Mesendoderm (in vitro differentiated cells): ENCODE results near the gene DECR2.

Experiments used
- DNase-seq: peaks from one replicate; pipeline ENCODE4 v3.0.0; 2013
- H2AK5ac ChIP-seq: 2 replicates; pipeline ENCODE4 v1.6.1; 2013; ENCODE audit warnings: low read length, inconsistent platforms
- H2BK120ac ChIP-seq: 2 replicates; pipeline ENCODE4 v1.6.1; 2013; ENCODE audit warnings: low read depth, mild to moderate bottlenecking, low read length, moderate library complexity, mixed read lengths
- H2BK15ac ChIP-seq: replicated peaks from 2 replicates; pipeline ENCODE4 v1.6.1; 2013; ENCODE audit warnings: low read depth, mild to moderate bottlenecking, moderate library complexity
- H2BK5ac ChIP-seq: 2 replicates; pipeline ENCODE4 v1.6.1; 2013; ENCODE audit warnings: low read length, inconsistent platforms
- H3K18ac ChIP-seq: 2 replicates; pipeline ENCODE4 v1.6.1; 2013; ENCODE audit warnings: mild to moderate bottlenecking, low read length, mixed read lengths
- H3K23ac ChIP-seq: one replicate; pipeline ENCODE4 v1.6.1; 2013; ENCODE audit warnings: low read length
- H3K27ac ChIP-seq: 2 replicates; pipeline ENCODE4 v1.5.1; 2013; ENCODE audit warnings: low read depth, mild to moderate bottlenecking, inconsistent platforms, low read length, moderate library complexity
- H3K27me3 ChIP-seq: 2 replicates; pipeline ENCODE4 v1.6.1; 2013; ENCODE audit warnings: low read length, control low read depth, mild to moderate bottlenecking, inconsistent platforms; ENCODE audit not compliant: insufficient read depth, poor library complexity
- H3K36me3 ChIP-seq: 2 replicates; pipeline ENCODE4 v1.6.1; 2013; ENCODE audit warnings: low read length, inconsistent platforms; ENCODE audit not compliant: control insufficient read depth, insufficient read depth
- H3K4ac ChIP-seq: one replicate; pipeline ENCODE4 v1.6.1; 2013; ENCODE audit warnings: low read depth, mild to moderate bottlenecking, low read length, moderate library complexity
- H3K4me1 ChIP-seq: 2 replicates; pipeline ENCODE4 v1.6.1; 2013; ENCODE audit warnings: low read depth, low read length, inconsistent platforms; ENCODE audit not compliant: control insufficient read depth
- H3K4me2 ChIP-seq: 2 replicates; pipeline ENCODE4 v1.6.1; 2013; ENCODE audit warnings: low read length
- H3K4me3 ChIP-seq: 2 replicates; pipeline ENCODE4 v1.5.1; 2013; ENCODE audit warnings: mild to moderate bottlenecking, low read length
- H3K56ac ChIP-seq: one replicate; pipeline ENCODE4 v1.6.1; 2013; ENCODE audit warnings: low read length
- H3K79me1 ChIP-seq: 2 replicates; pipeline ENCODE4 v1.6.1; 2013; ENCODE audit warnings: low read length, inconsistent platforms
- H3K79me2 ChIP-seq: 2 replicates; pipeline ENCODE4 v1.6.1; 2013; ENCODE audit warnings: mild to moderate bottlenecking, low read length; ENCODE audit not compliant: control insufficient read depth, insufficient read depth
- H3K9ac ChIP-seq: 2 replicates; pipeline ENCODE4 v1.6.1; 2013; ENCODE audit warnings: low read length, inconsistent platforms
- H4K5ac ChIP-seq: one replicate; pipeline ENCODE4 v1.6.1; 2013; ENCODE audit warnings: low read length
- H4K8ac ChIP-seq: one replicate; pipeline ENCODE4 v1.6.1; 2013; ENCODE audit warnings: low read depth, mild to moderate bottlenecking, control low read depth, low read length, moderate library complexity
- WGBS: extraction: QIAGEN DNeasy Blood & Tissue Kit; methylation state at CpG from one replicate; pipeline ENCODE4 v1.1.7; 2013; ENCODE audit warnings: low lambda C conversion rate, missing lambda C conversion rate; ENCODE audit not compliant: insufficient coverage; ENCODE audit errors: extremely low coverage; 5-methylcytosine and 5-hydroxymethylcytosine counted together

The DECR2 gene

DNA sequence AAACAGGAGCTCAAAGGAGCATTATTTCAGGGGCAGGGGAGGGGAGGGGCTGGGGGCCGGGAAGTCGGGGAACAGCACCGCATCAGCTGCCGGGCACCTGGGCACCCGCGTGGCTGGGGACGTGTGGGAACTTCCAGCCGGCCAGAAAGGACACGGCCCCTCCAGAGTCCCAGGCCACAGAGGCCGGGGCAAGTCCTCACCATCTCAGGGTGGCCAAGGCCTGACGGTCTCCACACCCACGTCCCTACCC is 21.0 kb upstream of the DECR2 start:
- DNase-seq: no peak
- Histone ChIP-seq H3K27me3 (no peaks in the 10 kb centered on the region), H3K79me1 (peaks cover 12% of the 10 kb centered on the region), H3K4me3 (peak overlapping the region; percentile 82), H2BK15ac (no peak overlapping the region), H3K27ac (peak overlapping the region; percentile 70), H3K9ac (peak overlapping the region; percentile 97), H2AK5ac (no peak overlapping the region), H3K56ac (peak overlapping the region; percentile 95), H3K4me2 (peak overlapping the region; percentile 93), H2BK120ac (no peak overlapping the region), H4K5ac (no peak overlapping the region), H3K36me3 (peaks cover 7% of the 10 kb centered on the region), H2BK5ac (peak overlapping the region; percentile 84), H3K4ac (peak overlapping the region; percentile 5), H3K4me1 (peaks cover 4% of the 10 kb centered on the region), H3K18ac (no peak overlapping the region), H3K79me2 (peaks cover 25% of the 10 kb centered on the region), H3K23ac (peak overlapping the region; percentile 100), H4K8ac (no peak overlapping the region)
- no CpG with 5 or more reads among the region's 12 CpGs for WGBS

DNA sequence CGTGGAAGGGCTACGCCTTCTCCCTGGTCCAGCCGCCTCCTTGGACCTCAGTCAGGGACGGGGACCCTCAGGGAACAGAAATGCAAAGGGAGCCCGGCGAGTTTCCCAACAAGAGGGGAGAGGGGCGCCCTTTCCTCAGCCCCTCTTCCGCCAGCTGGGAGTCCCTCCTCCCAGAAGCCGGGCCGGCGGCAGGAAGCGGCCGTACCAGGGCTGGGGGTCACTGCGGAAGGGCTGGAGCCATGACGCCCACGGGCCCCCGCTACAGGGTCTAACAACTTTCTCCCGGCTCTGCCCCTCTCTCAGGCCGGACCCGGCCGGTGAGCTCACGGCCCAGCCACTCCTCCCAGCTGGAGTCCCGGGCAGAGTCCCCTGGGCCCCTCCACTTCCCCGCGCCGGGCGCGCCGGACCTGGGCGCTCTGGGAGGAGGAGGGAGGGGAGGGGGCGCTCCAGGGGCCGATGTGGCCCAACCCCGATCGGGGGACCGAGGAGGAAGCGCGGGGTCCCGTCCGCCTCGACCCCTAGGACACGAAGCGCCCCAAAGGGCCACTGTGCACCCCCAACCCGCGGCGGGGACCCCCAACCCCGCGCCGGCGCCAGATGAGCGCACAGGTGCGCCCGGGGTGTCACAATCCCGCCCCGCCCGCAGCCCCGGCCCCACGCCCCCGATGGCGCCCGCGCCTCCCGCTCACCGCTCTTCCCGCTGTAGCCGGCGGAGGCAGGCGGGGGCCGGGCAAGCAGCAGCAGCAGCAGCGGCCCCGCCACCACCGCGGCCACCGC is 20.5 kb upstream of the DECR2 start:
- Histone ChIP-seq H3K27me3 (no peaks in the 10 kb centered on the region), H4K5ac (no peak overlapping the region), H2BK5ac (peak overlapping the region; percentile 84), H3K79me1 (peaks cover 12% of the 10 kb centered on the region), H3K27ac (peak overlapping the region; percentile 70), H3K4me2 (peak overlapping the region; percentile 93), H3K4me3 (peak overlapping the region; percentile 82), H3K18ac (peak overlapping the region; percentile 89), H3K9ac (peak overlapping the region; percentile 97), H4K8ac (peak overlapping the region; percentile 77), H2BK120ac (peak overlapping the region; percentile 46), H2BK15ac (peak overlapping the region; percentile 10), H3K79me2 (peaks cover 25% of the 10 kb centered on the region), H2AK5ac (no peak overlapping the region), H3K56ac (peak overlapping the region; percentile 95), H3K36me3 (peaks cover 3% of the 10 kb centered on the region), H3K4me1 (peaks cover 4% of the 10 kb centered on the region), H3K4ac (peak overlapping the region; percentile 97), H3K23ac (peak overlapping the region; percentile 100)
- no CpG with 5 or more reads among the region's 73 CpGs for WGBS
- DNase-seq: no peak

DNA sequence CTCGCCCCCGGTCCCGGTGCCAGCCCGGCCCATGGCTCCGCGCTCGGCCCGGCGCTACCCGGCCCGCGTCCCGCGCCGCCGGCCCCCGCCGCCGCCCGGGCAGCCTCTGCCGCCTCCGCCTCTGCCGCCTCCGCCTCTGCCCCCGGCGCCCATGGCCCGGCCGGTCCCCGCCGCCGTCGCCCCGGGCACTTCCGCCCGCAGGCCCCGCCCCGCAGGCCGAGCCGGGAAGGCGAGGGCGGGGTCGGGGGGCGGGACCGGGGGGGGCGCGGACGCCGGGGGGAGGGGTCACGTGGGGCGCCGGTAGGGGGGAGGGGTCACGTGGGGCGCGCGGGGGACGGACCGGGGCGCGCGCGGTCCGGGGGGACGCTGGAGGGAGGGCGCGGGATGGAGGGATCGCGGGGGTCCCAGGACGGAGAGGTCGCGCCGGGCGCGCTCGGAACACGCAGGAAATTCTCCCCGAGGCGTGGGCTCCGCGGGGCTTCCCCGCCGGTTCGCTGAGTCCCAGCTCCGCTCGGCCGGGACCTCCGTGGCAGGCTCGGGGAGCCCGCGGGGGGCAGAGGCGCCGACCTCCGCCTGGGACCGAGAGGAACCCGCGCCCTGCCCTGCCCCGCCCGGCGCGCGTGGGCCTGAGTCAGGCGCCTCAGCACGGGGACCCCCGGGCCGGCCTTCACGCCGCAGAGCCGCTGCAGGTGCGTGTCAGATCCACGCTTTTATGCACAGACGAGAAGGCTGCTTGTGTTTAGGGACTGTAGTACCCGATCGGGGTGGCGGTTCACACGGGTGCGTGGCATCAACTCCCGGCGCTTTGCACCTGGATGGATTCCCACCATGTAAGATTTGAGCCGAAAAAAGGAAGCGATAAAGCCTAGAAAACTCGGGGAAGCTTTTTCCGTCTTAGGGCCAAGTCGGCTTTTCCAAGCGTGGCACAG is 19.6 kb upstream of the DECR2 start, which contains the start of gene PGAP6:
TSS of gene PGAP6 (minus strand) at position 190 of the 929 bp plus-strand sequence. CDS start at position 33, 157 bp downstream.
- no CpG with 5 or more reads among the region's 123 CpGs for WGBS
- no peak for DNase-seq
- Histone ChIP-seq H3K27ac (peak within 1 kb of the TSS; percentile 70), H4K5ac (no peak within 1 kb of the TSS), H2BK5ac (peak within 1 kb of the TSS; percentile 84), H3K4ac (peak within 1 kb of the TSS; percentile 97), H3K4me1 (peaks cover 4% of the 10 kb centered on the region), H3K79me1 (peaks cover 12% of the 10 kb centered on the region), H3K18ac (peak within 1 kb of the TSS; percentile 89), H3K79me2 (peaks cover 25% of the 10 kb centered on the region), H2BK15ac (peak within 1 kb of the TSS; percentile 10), H3K36me3 (no peaks in the 10 kb centered on the region), H3K23ac (peak within 1 kb of the TSS; percentile 100), H2AK5ac (no peak within 1 kb of the TSS), H3K4me3 (peak within 1 kb of the TSS; percentile 82), H4K8ac (peak within 1 kb of the TSS; percentile 77), H2BK120ac (peak within 1 kb of the TSS; percentile 46), H3K27me3 (no peaks in the 10 kb centered on the region), H3K56ac (peak within 1 kb of the TSS; percentile 95), H3K9ac (peak within 1 kb of the TSS; percentile 97), H3K4me2 (peak within 1 kb of the TSS; percentile 93)

DNA sequence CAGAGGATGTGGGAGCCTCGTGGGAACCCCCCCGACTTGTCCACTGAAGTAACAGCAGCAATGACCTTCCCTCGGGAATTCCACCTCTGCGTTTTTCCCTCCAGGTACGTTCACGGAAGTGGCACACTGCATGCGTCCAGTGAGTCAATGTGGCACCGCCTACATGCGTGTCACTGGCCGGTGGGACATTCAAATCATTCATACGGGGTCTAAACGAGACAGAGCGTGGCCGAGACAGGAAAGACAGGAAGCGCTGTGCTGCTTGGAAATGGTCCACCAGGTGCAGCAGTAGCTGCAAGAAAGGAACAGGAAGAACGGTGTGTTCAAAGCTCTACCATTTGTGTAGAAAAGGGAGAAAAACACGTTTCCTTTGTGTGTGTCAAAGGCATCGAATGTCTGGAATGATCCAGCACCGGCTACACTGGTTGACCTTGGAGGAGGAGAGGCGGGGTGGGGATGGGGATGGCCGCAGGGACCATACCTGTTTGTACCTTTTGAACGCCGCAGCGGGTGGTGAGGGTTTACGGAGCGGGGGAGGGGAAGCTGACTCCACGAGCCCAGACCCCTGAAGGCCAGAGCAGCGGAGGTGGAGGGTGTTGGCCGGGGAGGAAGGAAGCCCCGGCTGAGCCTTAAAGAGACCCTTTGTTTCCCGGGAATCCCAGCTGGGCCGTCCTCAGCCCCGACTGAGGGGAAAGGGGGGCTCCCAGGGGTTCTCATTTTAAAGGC is 18.2 kb upstream of the DECR2 start:
- peak overlapping the region; percentile 42 for H3K27ac ChIP-seq
- H3K4ac ChIP-seq: no peak overlapping the region
- H3K4me1 ChIP-seq: peaks cover 4% of the 10 kb centered on the region

DNA sequence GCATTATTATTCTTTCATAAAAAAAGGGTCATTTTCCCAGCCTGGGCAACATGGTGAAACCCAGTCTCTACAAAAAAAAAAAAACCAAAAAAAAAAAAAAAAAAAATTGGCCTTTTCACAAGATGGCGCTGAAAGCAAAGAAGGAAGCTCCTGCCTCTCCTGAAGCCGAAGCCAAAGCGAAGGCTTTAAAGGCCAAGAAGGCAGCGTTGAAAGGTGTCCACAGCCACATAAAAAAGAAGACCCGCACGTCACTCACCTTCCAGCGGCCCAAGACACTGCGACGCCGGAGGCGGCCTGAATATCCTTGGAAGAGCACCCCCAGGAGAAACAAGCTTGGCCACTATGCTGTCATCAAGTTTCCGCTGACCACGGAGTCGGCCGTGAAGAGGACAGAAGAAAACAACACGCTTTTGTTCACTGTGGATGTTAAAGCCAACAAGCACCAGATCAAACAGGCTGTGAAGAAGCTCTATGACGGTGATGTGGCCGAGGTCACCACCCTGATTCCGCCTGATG is 15.0 kb upstream of the DECR2 start:
- H2BK5ac ChIP-seq: no peak overlapping the region
- H2BK120ac ChIP-seq: no peak overlapping the region
- H3K4ac ChIP-seq: no peak overlapping the region
- no peak overlapping the region for H3K27ac ChIP-seq
- no peak overlapping the region for H3K4me2 ChIP-seq
- no peak overlapping the region for H4K8ac ChIP-seq
- no peaks in the 10 kb centered on the region for H3K79me2 ChIP-seq
- H3K27me3 ChIP-seq: no peaks in the 10 kb centered on the region
- peak overlapping the region; percentile 9 for H3K56ac ChIP-seq
- no peaks in the 10 kb centered on the region for H3K79me1 ChIP-seq
- peaks cover 4% of the 10 kb centered on the region for H3K4me1 ChIP-seq
- H3K9ac ChIP-seq: no peak overlapping the region
- no peak overlapping the region for H2AK5ac ChIP-seq
- no peak for DNase-seq
- no peak overlapping the region for H3K4me3 ChIP-seq
- H2BK15ac ChIP-seq: no peak overlapping the region
- WGBS: no CpG with 5 or more reads among the region's 19 CpGs
- no peak overlapping the region for H3K23ac ChIP-seq
- H3K36me3 ChIP-seq: no peaks in the 10 kb centered on the region
- H3K18ac ChIP-seq: no peak overlapping the region
- H4K5ac ChIP-seq: no peak overlapping the region

More for the DNA sequence above, 18.2 kb upstream of the DECR2 start:
- H3K23ac ChIP-seq: no peak overlapping the region
- H3K56ac ChIP-seq: peak overlapping the region; percentile 74
- H4K8ac ChIP-seq: no peak overlapping the region
- no peak overlapping the region for H2BK5ac ChIP-seq
- H3K4me2 ChIP-seq: peak overlapping the region; percentile 34
- H3K27me3 ChIP-seq: no peaks in the 10 kb centered on the region
- no CpG with 5 or more reads among the region's 33 CpGs for WGBS
- no peak overlapping the region for H2BK120ac ChIP-seq
- no peak overlapping the region for H2BK15ac ChIP-seq
- no peaks in the 10 kb centered on the region for H3K36me3 ChIP-seq
- H4K5ac ChIP-seq: no peak overlapping the region
- DNase-seq: peak; percentile 80
- peaks cover 11% of the 10 kb centered on the region for H3K79me1 ChIP-seq
- H2AK5ac ChIP-seq: no peak overlapping the region
- peak overlapping the region; percentile 19 for H3K18ac ChIP-seq
- H3K4me3 ChIP-seq: no peak overlapping the region
- peaks cover 23% of the 10 kb centered on the region for H3K79me2 ChIP-seq
- H3K9ac ChIP-seq: peak overlapping the region; percentile 47
